K562 (cell line): ENCODE data around the gene ZAP70.

Experiments used
- CBX1 ChIP-seq: sonication (generic); IDR thresholded peaks from 2 replicates; pipeline ENCODE4 v1.6.1; 2016; ENCODE audit warnings: antibody characterized with exemption, low read depth, mild to moderate bottlenecking
- ESRRA ChIP-seq: fragments of 450-650 bp; IDR thresholded peaks from 2 replicates; pipeline ENCODE4 v1.6.1; 2014; ENCODE audit warnings: low read depth, mild to moderate bottlenecking, moderate library complexity, borderline replicate concordance
- FOXM1 ChIP-seq, 2 experiments: fragments of 450-650 bp in 1 of 2; sonication (generic) in 1 of 2; formaldehyde crosslinking in 1 of 2; IDR thresholded peaks; 2 replicates each; pipeline versions ENCODE4 v1.6.1 to v1.9.0; 2017 to 2022; ENCODE audit warnings: low read depth in 2 of 2, mild to moderate bottlenecking in 2 of 2, missing genetic modification reagents in 1 of 2, moderate library complexity in 1 of 2
- HDGF ChIP-seq: fragments of 450-650 bp; IDR thresholded peaks from 2 replicates; pipeline ENCODE4 v1.6.1; 2016
- SIN3A ChIP-seq, 2 experiments: fragments of 150-350 bp in 1 of 2; IDR thresholded peaks; 2 replicates each; pipeline ENCODE4 v1.6.1; 2011 to 2016; ENCODE audit warnings: borderline replicate concordance in 2 of 2, low read depth in 2 of 2, low read length in 2 of 2, mild to moderate bottlenecking in 2 of 2, moderate library complexity in 2 of 2; ENCODE audit not compliant: control insufficient read depth in 1 of 2
- ZBTB8A ChIP-seq: fragments of 450-650 bp; IDR thresholded peaks from 2 replicates; pipeline ENCODE4 v1.6.1; 2018; ENCODE audit warnings: mild to moderate bottlenecking, moderate library complexity; ENCODE audit not compliant: partially characterized antibody
- ZNF764 ChIP-seq: fragments of 250-450 bp; sonication (Bioruptor Pico); IDR thresholded peaks from 2 replicates; pipeline ENCODE4 v1.4.0; 2020; ENCODE audit warnings: low read depth, mild to moderate bottlenecking, moderate library complexity
- TF ChIP-seq, protein P1 (sequence below): fragments of 250-450 bp; sonication (Bioruptor Pico); IDR thresholded peaks from 2 replicates; pipeline ENCODE4 v1.8.0; 2022; ENCODE audit warnings: inconsistent platforms
- TF ChIP-seq, protein P2 (sequence below), 3 experiments: IDR thresholded peaks in 2 of 3; conservative IDR thresholded peaks in 1 of 3; 2 replicates each; pipeline ENCODE4 v1.5.1; 2011 to 2012; ENCODE audit warnings: low read length in 3 of 3, mild to moderate bottlenecking in 3 of 3, control low read depth in 2 of 3, improper control_type of control experiment in 1 of 3, inconsistent platforms in 1 of 3, low read depth in 1 of 3, mixed read lengths in 1 of 3, moderate library complexity in 1 of 3; ENCODE audit not compliant: insufficient read depth in 2 of 3
- TF ChIP-seq, protein P3 (sequence below): fragments of 250-450 bp; sonication (Bioruptor Pico); IDR thresholded peaks from 2 replicates; pipeline ENCODE4 v1.5.0; 2022; ENCODE audit warnings: mild to moderate bottlenecking
- TF ChIP-seq, protein P4 (sequence below): fragments of 450-650 bp; formaldehyde crosslinking; IDR thresholded peaks from 2 replicates; pipeline ENCODE4 v1.4.0; 2020; ENCODE audit warnings: mild to moderate bottlenecking, mixed read lengths
- TF ChIP-seq, protein P5 (sequence below), 2 experiments: fragments of 450-650 bp in 1 of 2; sonication (generic) in 1 of 2; formaldehyde crosslinking in 1 of 2; IDR thresholded peaks; 2 replicates each; pipeline versions ENCODE4 v1.7.1 to v1.9.0; 2016 to 2022; ENCODE audit warnings: inconsistent platforms in 1 of 2, mild to moderate bottlenecking in 1 of 2, missing genetic modification reagents in 1 of 2
- TF ChIP-seq, protein P6 (sequence below): fragments of 450-650 bp; formaldehyde crosslinking; IDR thresholded peaks from 2 replicates; pipeline ENCODE4 v1.4.0; 2022; ENCODE audit warnings: missing genetic modification characterization

DNA sequence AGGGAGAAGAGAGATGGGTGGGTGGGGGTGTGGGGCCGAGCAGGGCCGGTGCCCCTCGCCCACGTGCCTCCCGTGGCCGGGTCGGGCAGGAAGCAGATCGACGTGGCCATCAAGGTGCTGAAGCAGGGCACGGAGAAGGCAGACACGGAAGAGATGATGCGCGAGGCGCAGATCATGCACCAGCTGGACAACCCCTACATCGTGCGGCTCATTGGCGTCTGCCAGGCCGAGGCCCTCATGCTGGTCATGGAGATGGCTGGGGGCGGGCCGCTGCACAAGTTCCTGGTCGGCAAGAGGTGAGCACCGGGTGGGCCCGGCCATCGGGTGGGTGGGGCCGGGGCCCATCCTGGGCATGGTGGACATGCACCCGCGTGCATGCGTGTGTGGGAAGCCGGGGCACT, 21.8 kb downstream of the ZAP70 start:
- TF ChIP-seq, protein P1, sequence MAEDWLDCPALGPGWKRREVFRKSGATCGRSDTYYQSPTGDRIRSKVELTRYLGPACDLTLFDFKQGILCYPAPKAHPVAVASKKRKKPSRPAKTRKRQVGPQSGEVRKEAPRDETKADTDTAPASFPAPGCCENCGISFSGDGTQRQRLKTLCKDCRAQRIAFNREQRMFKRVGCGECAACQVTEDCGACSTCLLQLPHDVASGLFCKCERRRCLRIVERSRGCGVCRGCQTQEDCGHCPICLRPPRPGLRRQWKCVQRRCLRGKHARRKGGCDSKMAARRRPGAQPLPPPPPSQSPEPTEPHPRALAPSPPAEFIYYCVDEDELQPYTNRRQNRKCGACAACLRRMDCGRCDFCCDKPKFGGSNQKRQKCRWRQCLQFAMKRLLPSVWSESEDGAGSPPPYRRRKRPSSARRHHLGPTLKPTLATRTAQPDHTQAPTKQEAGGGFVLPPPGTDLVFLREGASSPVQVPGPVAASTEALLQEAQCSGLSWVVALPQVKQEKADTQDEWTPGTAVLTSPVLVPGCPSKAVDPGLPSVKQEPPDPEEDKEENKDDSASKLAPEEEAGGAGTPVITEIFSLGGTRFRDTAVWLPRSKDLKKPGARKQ (CRISPR knock-in tag): no peak
- TF ChIP-seq SIN3A (IDR thresholded peaks at IDR 0.05; ENCODE audit: borderline replicate concordance in 2 of 2, control insufficient read depth in 1 of 2, low read depth in 2 of 2, low read length in 2 of 2) (no peak), ZNF764 (no peak), ESRRA (no peak), FOXM1 (IDR thresholded peaks at IDR 0.05; ENCODE audit: low read depth) (no peak), FOXM1 (CRISPR knock-in tag; IDR thresholded peaks at IDR 0.05; ENCODE audit: low read depth) (no peak), ZBTB8A (no peak), HDGF (no peak), CBX1 (no peak)
- TF ChIP-seq, protein P2, sequence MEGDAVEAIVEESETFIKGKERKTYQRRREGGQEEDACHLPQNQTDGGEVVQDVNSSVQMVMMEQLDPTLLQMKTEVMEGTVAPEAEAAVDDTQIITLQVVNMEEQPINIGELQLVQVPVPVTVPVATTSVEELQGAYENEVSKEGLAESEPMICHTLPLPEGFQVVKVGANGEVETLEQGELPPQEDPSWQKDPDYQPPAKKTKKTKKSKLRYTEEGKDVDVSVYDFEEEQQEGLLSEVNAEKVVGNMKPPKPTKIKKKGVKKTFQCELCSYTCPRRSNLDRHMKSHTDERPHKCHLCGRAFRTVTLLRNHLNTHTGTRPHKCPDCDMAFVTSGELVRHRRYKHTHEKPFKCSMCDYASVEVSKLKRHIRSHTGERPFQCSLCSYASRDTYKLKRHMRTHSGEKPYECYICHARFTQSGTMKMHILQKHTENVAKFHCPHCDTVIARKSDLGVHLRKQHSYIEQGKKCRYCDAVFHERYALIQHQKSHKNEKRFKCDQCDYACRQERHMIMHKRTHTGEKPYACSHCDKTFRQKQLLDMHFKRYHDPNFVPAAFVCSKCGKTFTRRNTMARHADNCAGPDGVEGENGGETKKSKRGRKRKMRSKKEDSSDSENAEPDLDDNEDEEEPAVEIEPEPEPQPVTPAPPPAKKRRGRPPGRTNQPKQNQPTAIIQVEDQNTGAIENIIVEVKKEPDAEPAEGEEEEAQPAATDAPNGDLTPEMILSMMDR (IDR thresholded peaks at IDR 0.05 in 2 of 3, conservative IDR thresholded peaks at IDR 0.05 in 1 of 3; ENCODE audit: insufficient read depth in 2 of 3, low read depth in 1 of 3, low read length in 3 of 3): no peak
- TF ChIP-seq, protein P3, sequence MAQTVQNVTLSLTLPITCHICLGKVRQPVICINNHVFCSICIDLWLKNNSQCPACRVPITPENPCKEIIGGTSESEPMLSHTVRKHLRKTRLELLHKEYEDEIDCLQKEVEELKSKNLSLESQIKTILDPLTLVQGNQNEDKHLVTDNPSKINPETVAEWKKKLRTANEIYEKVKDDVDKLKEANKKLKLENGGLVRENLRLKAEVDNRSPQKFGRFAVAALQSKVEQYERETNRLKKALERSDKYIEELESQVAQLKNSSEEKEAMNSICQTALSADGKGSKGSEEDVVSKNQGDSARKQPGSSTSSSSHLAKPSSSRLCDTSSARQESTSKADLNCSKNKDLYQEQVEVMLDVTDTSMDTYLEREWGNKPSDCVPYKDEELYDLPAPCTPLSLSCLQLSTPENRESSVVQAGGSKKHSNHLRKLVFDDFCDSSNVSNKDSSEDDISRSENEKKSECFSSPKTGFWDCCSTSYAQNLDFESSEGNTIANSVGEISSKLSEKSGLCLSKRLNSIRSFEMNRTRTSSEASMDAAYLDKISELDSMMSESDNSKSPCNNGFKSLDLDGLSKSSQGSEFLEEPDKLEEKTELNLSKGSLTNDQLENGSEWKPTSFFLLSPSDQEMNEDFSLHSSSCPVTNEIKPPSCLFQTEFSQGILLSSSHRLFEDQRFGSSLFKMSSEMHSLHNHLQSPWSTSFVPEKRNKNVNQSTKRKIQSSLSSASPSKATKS (CRISPR knock-in tag): no peak
- TF ChIP-seq, protein P4, sequence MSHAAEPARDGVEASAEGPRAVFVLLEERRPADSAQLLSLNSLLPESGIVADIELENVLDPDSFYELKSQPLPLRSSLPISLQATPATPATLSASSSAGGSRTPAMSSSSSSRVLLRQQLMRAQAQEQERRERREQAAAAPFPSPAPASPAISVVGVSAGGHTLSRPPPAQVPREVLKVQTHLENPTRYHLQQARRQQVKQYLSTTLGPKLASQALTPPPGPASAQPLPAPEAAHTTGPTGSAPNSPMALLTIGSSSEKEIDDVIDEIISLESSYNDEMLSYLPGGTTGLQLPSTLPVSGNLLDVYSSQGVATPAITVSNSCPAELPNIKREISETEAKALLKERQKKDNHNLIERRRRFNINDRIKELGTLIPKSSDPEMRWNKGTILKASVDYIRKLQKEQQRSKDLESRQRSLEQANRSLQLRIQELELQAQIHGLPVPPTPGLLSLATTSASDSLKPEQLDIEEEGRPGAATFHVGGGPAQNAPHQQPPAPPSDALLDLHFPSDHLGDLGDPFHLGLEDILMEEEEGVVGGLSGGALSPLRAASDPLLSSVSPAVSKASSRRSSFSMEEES (CRISPR knock-in tag): no peak
- TF ChIP-seq, protein P5, sequence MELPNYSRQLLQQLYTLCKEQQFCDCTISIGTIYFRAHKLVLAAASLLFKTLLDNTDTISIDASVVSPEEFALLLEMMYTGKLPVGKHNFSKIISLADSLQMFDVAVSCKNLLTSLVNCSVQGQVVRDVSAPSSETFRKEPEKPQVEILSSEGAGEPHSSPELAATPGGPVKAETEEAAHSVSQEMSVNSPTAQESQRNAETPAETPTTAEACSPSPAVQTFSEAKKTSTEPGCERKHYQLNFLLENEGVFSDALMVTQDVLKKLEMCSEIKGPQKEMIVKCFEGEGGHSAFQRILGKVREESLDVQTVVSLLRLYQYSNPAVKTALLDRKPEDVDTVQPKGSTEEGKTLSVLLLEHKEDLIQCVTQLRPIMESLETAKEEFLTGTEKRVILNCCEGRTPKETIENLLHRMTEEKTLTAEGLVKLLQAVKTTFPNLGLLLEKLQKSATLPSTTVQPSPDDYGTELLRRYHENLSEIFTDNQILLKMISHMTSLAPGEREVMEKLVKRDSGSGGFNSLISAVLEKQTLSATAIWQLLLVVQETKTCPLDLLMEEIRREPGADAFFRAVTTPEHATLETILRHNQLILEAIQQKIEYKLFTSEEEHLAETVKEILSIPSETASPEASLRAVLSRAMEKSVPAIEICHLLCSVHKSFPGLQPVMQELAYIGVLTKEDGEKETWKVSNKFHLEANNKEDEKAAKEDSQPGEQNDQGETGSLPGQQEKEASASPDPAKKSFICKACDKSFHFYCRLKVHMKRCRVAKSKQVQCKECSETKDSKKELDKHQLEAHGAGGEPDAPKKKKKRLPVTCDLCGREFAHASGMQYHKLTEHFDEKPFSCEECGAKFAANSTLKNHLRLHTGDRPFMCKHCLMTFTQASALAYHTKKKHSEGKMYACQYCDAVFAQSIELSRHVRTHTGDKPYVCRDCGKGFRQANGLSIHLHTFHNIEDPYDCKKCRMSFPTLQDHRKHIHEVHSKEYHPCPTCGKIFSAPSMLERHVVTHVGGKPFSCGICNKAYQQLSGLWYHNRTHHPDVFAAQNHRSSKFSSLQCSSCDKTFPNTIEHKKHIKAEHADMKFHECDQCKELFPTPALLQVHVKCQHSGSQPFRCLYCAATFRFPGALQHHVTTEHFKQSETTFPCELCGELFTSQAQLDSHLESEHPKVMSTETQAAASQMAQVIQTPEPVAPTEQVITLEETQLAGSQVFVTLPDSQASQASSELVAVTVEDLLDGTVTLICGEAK (IDR thresholded peaks at IDR 0.05): no peak
- TF ChIP-seq, protein P5 (CRISPR knock-in tag; IDR thresholded peaks at IDR 0.05): no peak
- TF ChIP-seq, protein P6, sequence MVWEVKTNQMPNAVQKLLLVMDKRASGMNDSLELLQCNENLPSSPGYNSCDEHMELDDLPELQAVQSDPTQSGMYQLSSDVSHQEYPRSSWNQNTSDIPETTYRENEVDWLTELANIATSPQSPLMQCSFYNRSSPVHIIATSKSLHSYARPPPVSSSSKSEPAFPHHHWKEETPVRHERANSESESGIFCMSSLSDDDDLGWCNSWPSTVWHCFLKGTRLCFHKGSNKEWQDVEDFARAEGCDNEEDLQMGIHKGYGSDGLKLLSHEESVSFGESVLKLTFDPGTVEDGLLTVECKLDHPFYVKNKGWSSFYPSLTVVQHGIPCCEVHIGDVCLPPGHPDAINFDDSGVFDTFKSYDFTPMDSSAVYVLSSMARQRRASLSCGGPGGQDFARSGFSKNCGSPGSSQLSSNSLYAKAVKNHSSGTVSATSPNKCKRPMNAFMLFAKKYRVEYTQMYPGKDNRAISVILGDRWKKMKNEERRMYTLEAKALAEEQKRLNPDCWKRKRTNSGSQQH (CRISPR knock-in tag): no peak
